Transverse colon (tissue), 4 donors: ENCODE measurements around the gene SPDYE4.

Source experiments
- POLR2AphosphoS5 ChIP-seq, 3 donors: sonication (generic); formaldehyde crosslinking; IDR thresholded peaks; one replicate each; pipeline ENCODE4 v1.6.1; 2016; ENCODE audit warnings: antibody characterized with exemption in 3 of 3
- TF ChIP-seq, protein P1 (sequence below), 5 experiments: fragments of 200-600 bp in 3 of 5; fragments of 450-650 bp in 2 of 5; sonication (generic) in 3 of 5; IDR thresholded peaks; 1 replicate in 2 of 5; 2 replicates in 3 of 5; pipeline ENCODE4 v1.5.1; 2016 to 2017; ENCODE audit warnings: antibody characterized with exemption in 5 of 5, inconsistent platforms in 3 of 5, mild to moderate bottlenecking in 2 of 5, moderate library complexity in 1 of 5

DNA sequence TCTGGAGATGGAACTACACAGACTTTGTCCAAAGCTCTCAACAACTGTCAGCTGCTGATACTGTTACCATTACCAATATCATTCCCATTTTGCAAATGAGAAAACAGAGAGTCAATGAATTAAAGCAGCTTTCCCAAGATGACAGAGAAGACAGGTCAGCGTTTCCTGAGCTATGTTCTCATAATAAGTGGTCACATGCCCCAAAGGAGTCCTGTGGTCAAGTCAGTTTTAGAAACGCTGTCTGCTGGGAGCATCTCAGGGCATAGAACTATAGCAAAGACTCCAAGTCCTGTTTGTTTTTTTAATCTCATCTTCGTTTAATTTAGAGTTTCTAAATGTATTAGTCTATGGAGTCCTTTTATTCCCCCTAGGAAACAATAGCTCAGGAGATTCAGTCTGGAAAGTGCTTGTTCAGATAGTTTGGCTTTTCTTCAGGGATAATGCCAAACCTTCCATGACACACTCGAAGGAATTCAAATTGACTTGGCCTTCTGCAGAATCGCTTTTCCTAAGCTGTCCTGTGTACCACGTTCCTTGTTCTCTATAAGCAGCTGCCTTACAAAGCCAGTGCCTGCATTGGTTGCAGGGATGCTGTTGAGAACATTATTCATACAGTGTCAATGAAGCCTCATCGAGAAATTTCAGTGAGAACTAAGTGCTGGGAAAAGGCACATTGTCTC is 25.8 kb downstream of the SPDYE4 start:
- TF ChIP-seq, protein P1, sequence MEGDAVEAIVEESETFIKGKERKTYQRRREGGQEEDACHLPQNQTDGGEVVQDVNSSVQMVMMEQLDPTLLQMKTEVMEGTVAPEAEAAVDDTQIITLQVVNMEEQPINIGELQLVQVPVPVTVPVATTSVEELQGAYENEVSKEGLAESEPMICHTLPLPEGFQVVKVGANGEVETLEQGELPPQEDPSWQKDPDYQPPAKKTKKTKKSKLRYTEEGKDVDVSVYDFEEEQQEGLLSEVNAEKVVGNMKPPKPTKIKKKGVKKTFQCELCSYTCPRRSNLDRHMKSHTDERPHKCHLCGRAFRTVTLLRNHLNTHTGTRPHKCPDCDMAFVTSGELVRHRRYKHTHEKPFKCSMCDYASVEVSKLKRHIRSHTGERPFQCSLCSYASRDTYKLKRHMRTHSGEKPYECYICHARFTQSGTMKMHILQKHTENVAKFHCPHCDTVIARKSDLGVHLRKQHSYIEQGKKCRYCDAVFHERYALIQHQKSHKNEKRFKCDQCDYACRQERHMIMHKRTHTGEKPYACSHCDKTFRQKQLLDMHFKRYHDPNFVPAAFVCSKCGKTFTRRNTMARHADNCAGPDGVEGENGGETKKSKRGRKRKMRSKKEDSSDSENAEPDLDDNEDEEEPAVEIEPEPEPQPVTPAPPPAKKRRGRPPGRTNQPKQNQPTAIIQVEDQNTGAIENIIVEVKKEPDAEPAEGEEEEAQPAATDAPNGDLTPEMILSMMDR (IDR thresholded peaks at IDR 0.05) = no peak
- no peak for TF ChIP-seq POLR2AphosphoS5 (IDR thresholded peaks at IDR 0.05)
